C4-2B (cell line): ENCODE measurements around the gene UGT1A10.

Source experiments
- ZFX ChIP-seq: fragments of 450-650 bp; IDR thresholded peaks from 2 replicates; pipeline ENCODE4 v1.6.1; 2017
- TF ChIP-seq, protein P1 (sequence below): fragments of 450-650 bp; conservative IDR thresholded peaks from 2 replicates; pipeline ENCODE4 v1.5.1; 2017; ENCODE audit warnings: mild to moderate bottlenecking

GRCh38 chr2:233643128-233643527 lies 6.9 kb downstream of the UGT1A10 start:
- TF ChIP-seq, protein P1, sequence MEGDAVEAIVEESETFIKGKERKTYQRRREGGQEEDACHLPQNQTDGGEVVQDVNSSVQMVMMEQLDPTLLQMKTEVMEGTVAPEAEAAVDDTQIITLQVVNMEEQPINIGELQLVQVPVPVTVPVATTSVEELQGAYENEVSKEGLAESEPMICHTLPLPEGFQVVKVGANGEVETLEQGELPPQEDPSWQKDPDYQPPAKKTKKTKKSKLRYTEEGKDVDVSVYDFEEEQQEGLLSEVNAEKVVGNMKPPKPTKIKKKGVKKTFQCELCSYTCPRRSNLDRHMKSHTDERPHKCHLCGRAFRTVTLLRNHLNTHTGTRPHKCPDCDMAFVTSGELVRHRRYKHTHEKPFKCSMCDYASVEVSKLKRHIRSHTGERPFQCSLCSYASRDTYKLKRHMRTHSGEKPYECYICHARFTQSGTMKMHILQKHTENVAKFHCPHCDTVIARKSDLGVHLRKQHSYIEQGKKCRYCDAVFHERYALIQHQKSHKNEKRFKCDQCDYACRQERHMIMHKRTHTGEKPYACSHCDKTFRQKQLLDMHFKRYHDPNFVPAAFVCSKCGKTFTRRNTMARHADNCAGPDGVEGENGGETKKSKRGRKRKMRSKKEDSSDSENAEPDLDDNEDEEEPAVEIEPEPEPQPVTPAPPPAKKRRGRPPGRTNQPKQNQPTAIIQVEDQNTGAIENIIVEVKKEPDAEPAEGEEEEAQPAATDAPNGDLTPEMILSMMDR, result peak; percentile 37
- no peak for TF ChIP-seq ZFX
